ENCODE measurements around the gene TPM4.
"Not testable (repeated sequence)": the region's sequence is repeated elsewhere in the genome, so short reads cannot be mapped to it uniquely, and the experiment has no call there.

TPM4 gene

DNA sequence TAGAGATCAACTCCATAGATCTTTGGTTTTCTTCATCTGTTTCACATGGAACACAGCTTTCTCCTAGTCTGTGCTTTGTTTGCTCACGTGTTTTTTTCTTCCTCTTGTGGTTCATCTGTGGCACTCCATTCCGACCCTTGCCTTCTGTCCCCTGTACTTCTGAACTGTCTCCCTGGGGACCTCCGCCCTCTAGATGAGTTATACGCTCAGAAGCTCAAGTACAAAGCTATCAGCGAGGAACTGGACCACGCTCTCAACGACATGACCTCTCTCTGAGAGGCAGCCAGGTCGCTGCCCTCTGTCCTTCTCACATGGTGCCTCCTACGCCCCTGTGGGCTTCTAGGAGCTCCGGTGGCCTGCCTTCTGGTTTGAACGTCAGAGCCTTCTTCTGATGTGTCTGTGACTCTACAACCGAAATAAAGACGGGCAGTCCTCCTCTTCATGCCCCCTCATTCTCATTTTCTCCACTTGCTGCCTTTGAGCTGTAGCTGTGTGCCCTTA, 18.8 kb downstream of the TPM4 start:
- DNase-seq (ENCODE audit: low read depth in 2 of 2): no peak

DNA sequence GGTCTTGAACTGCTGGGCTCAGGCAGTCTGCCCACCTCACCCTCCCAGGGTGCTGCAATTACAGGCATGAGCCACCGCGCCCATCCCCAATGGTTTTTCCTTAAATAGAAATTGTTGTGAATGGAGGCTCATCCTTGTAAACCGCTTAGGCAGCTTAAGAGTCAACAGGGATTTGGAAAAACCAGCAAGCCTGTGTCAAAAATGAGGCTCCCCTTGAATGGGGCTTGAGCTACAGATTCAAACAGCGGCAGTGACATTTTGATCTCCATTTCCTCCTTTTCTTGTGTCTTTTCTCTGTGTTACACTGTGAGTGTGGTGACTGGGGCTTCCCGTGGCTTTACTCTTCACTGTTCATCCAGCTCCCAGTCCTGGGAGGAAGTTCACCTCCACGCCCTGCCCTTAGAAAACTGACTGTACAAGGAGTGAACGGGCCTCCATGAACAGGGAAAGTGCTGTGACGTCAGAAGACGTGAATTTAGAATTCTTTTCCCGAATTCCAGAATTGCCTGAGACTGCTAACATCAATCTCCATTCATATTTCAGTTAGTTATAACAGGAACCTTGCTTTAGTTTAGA, 20.1 kb downstream of the TPM4 start:
- no peak for DNase-seq (ENCODE audit: low read depth in 2 of 2)

- no peak for DNase-seq (ENCODE audit: low read depth in 2 of 2)
These were observed 22.1 kb downstream of the TPM4 start for GRCh38 chr19:16098416-16098768.

DNA sequence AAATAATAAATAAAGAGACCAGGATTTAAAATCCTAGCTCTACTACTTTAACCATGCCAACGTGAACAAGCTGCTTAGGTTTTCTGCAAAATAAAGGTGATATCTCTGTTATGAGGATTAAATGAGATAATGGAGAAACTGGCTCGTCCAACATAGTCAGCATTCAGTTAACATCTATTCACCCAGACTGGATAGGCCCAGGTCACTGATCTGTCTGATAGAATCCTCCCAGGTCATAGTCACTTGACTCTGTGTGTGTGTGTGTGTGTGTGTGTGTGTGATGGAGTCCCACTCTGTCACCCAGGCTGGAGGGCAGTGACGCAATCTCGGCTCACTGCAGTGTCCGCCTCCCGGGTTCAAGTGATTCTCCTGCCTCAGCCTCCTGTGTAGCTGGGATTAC, 22.5 kb downstream of the TPM4 start:
- DNase-seq (ENCODE audit: low read depth in 2 of 2): no peak

DNA sequence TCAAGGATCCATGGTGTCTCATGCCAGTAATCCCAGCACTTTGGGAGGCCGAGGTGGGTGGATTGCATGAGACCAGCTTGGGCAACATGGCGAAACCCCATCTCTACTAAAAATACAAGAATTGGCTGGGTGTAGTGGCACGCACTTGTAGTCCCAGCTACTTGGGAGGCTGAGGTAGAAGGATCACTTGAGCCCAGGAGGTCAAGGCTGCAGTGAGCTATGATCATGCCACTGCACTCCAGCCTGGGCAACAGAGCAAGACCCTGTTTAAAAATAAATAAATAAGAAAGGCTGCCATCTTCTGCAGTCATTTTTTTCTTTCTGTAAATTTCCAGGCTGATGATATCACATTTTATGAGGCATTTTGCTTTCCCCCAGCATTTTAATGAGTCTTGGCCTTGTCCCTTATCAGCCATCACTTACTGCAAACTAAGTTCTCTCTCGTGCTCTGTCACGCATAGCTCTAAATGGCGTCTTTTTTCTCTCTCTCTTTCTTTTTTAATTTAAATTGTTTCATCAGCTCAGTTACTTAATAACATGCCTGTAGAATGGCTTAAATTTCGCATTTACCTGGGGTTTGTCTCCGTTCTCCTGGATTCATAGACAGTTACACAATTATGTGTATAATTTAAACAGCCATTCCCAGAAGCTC, 23.1 kb downstream of the TPM4 start:
- DNase-seq (ENCODE audit: low read depth in 2 of 2): not testable (repeated sequence)

GRCh38 chr19:16100524-16100923, 24.2 kb downstream of the TPM4 start:
- no peak for DNase-seq (ENCODE audit: low read depth in 2 of 2)

DNA sequence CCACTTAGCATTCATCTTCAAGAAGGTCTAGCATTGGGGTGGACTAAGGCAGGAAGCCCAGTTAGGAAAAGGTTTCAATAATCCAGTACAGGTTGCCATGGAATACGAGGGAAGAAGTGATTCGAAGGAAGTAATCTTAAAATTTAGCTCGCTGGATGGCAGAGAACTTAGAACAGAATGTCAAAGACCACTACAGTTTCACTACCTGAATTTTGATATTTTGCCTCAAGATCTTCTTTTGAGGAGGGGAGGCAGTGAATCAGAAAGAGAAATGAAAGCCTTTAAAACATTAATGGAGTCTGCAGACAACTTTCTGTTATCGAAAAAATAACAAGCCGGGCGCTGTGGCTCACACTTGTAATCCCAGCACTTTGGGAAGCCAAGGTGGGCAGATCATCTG, 28.4 kb downstream of the TPM4 start:
- no peak for DNase-seq (ENCODE audit: low read depth in 2 of 2)

- no peak for DNase-seq (ENCODE audit: low read depth in 2 of 2)
These were observed 29.8 kb downstream of the TPM4 start for GRCh38 chr19:16106121-16106520.

DNA sequence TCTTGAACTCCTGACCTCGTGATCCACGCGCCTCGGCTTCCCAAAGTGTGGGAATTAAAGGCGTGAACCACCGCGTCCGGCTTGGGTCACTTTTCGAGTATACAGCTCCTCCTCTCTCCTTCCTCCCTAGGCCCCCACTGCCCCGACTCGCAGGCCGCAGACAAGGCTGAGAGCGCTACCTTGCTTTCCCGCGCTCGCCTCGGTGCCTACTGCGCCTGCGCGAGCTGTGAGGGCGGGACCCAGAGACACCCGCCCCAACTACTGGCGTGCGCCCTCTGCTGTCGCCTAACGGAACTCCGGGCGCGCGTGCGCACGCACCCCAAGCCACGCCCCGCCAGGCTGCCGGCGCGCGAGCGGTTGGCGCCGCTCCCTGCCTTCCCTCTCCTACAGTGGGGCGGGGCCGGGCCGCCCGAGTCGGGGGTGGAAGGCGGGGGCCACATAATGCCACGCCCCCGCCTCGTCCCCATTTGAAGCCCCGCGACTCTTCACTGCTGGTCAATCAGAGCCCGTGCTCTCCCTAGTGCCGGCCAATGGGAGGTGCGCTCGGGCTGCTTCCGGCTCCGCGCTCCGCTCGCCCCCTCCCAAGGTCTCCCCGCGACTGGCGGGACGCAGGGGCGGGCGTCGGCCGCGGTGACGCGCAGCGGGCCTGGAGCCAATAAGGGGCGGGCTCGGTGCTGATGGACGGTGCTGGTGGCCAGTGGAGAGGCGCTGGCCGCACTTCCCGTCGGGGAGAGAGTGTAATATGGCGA, 35.0 kb downstream of the TPM4 start, which contains the start of gene RAB8A:
Gene RAB8A (plus strand): TSS at position 730 of the 749 bp plus-strand sequence. CDS start 13 bp downstream, at position 743.
- DNase-seq (ENCODE audit: low read depth in 2 of 2): peak; percentile 97 to 99

- DNase-seq (ENCODE audit: low read depth in 2 of 2): no peak
These were observed 35.8 kb downstream of the TPM4 start for GRCh38 chr19:16111909-16112752.

- DNase-seq (ENCODE audit: low read depth in 2 of 2): no peak
These were observed 36.5 kb downstream of the TPM4 start for GRCh38 chr19:16112778-16113177.

DNA sequence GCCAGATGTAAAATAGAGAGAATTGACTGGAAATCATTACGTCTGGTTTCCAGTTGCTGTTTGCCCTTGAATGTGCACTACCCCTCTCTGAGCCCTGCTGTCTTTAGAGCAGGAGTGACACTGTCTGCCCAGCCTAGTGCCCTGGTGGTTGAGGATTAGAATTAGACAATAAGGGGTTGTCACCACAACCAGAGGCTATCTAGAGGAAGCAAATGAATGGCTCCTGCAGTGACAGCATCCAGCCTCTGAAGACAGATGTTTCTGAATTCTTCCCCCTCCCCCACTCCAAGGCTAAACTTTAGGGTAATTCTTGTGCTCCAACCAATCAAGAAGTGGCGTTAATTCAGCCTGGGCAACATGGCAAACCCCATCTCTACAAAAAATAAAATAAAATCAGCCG, 37.4 kb downstream of the TPM4 start:
- no peak for DNase-seq (ENCODE audit: low read depth in 2 of 2)

GRCh38 chr19:16115301-16116039, 39.2 kb downstream of the TPM4 start:
- no peak for DNase-seq (ENCODE audit: low read depth in 2 of 2)

- DNase-seq (ENCODE audit: low read depth in 2 of 2): no peak
These were observed 39.8 kb downstream of the TPM4 start for GRCh38 chr19:16116067-16116466.

GRCh38 chr19:16117594-16118033, 41.3 kb downstream of the TPM4 start:
- no peak for DNase-seq (ENCODE audit: low read depth in 2 of 2)

DNA sequence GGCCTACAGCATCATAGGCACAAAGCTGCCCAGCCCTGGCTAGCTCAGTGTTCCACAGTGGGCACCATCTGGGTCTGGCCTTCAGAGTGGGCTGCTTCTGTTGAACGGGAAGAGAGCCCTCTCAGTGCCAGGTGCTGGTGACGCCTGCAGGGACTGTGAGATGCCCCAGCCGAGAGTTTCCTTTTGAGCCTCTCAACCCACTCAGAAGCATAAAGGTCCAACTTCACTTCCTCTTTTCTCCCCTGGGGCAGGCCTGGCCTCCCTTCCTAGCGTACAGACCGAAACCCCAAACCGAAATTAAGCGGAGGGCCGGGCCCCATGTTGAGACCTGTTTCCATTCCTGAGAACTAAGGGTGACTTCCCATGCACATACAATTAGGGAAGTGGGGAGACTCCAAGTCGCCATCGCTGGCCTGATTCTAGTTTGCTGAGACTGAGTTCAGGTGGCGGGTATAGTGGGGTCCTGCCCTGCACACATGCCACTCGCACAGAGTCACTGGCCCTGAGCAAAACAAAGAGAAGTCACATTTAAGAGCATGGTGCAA, 42.3 kb downstream of the TPM4 start:
- DNase-seq (ENCODE audit: low read depth in 2 of 2): peak in 1 of 2 donors; percentile 50

GRCh38 chr19:16119075-16119857, 43.0 kb downstream of the TPM4 start:
- not testable (repeated sequence) for DNase-seq (ENCODE audit: low read depth in 2 of 2)

DNA sequence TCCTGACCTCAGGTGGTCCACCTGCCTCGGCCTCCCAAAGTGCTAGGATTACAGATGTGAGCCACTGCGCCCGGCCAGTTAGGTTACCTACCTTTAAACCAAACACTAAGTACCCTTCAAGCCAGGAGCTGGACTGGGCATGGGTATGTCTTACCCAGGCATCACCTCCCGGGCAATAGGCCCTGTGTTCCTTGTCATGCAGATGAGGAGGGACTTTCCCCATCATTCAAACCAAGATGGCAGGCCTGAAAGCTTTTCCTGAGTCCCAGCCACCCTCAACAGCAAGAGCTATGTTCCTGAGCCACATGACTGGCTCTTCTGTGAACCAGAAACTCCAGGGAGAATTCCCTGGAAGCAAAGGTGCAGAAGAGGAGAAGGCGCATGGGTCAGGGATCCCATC, 44.8 kb downstream of the TPM4 start:
- DNase-seq (ENCODE audit: low read depth in 2 of 2): no peak

- DNase-seq (ENCODE audit: low read depth in 2 of 2): no peak
These were observed 45.7 kb downstream of the TPM4 start for GRCh38 chr19:16121967-16122366.

GRCh38 chr19:16124953-16125352, 48.7 kb downstream of the TPM4 start:
- DNase-seq (ENCODE audit: low read depth in 2 of 2): no peak

Measured in activated CD4-positive, alpha-beta T cell treated with anti-CD3 and anti-CD28 coated beads for 24 hours (primary cell).